Heart left ventricle (tissue), 16 donors: Measurements from ENCODE around the gene UNC13B. TPM values are rescaled to one million over a fixed set of nuclear protein-coding genes. Genes with fewer than 3 reads are reported as not detected.

Source experiments
- ATAC-seq, 4 donors: fragments of 200-7000 bp; cut with Tn5 transposase; one replicate each; pipeline ENCODE4 v1.9.1; 2020 to 2022; ENCODE audit warnings: moderate library complexity in 4 of 4, mild to moderate bottlenecking in 3 of 4, moderate number of reproducible peaks in 1 of 4
- DNase-seq, 5 donors: peaks; one replicate each; pipeline ENCODE4 v3.0.0-alpha.2; 2020
- H3K27ac ChIP-seq, 12 donors: fragments of 200-600 bp; sonication (generic) in 4 of 12; one replicate each; pipeline versions ENCODE4 v1.5.0 to v1.8.0; 2016 to 2022; ENCODE audit warnings: mild to moderate bottlenecking in 2 of 12
- H3K27me3 ChIP-seq, 9 donors: fragments of 200-600 bp; sonication (generic) in 2 of 9; one replicate each; pipeline versions ENCODE4 v1.5.1 to v1.8.0; 2016 to 2022; ENCODE audit warnings: mild to moderate bottlenecking in 3 of 9
- H3K36me3 ChIP-seq, 9 donors: fragments of 200-600 bp; sonication (generic) in 2 of 9; one replicate each; pipeline versions ENCODE4 v1.5.0 to v1.8.0; 2018 to 2022; ENCODE audit warnings: mild to moderate bottlenecking in 2 of 9
- H3K4me1 ChIP-seq, 12 donors: fragments of 200-600 bp; sonication (generic) in 4 of 12; one replicate each; pipeline versions ENCODE4 v1.5.0 to v1.8.0; 2016 to 2022; ENCODE audit warnings: mild to moderate bottlenecking in 3 of 12
- H3K4me3 ChIP-seq, 12 donors: fragments of 200-600 bp; sonication (generic) in 4 of 12; one replicate each; pipeline versions ENCODE4 v1.5.0 to v1.8.0; 2017 to 2022; ENCODE audit warnings: mild to moderate bottlenecking in 9 of 12, moderate library complexity in 4 of 12
- H3K9me3 ChIP-seq, 12 donors: fragments of 200-600 bp; sonication (generic) in 4 of 12; one replicate each; pipeline versions ENCODE4 v1.5.0 to v1.8.0; 2016 to 2022; ENCODE audit warnings: mild to moderate bottlenecking in 1 of 12
- POLR2A ChIP-seq, 2 donors: fragments of 450-650 bp; IDR thresholded peaks; one replicate each; pipeline ENCODE4 v1.6.1; 2017; ENCODE audit warnings: antibody characterized with exemption in 2 of 2, mild to moderate bottlenecking in 2 of 2, moderate library complexity in 2 of 2
- WGBS, 4 donors: extraction: QIAGEN DNeasy Blood & Tissue Kit in 2 of 4; methylation state at CpG; one replicate each; pipeline versions ENCODE4 v1.1.5 to v1.1.7; 2013 to 2018; 5-methylcytosine and 5-hydroxymethylcytosine counted together
- intact Hi-C, 10 donors: fragments of 100-400 bp; cut with DNase I; formaldehyde crosslinking; loops; one replicate each; pipeline versions ENCODE4 v1.11.1 to v1.14.2; 2022
- polyA plus RNA-seq, 2 donors: library from polyadenylated mRNA; stranded (reverse); fragments of 200-250 nt; gene quantifications; one replicate each; pipeline ENCODE4 v1.2.3, GENCODE V29; 2013
- total RNA-seq, 9 donors: library from RNA; depleted of rRNA in 2 of 9; stranded (reverse); fragments of >200 nt in 2 of 9; fragmentation: NEBNext Ultra II Directional in 3 of 9; extraction: Animal tissue kit (Norgen Biotek cat#: 25700) in 3 of 9; gene quantifications; one replicate each; pipeline versions ENCODE4 v1.1.0 to v1.2.4, GENCODE V29; 2016 to 2023
- TF ChIP-seq, protein P1 (sequence below), 12 donors: fragments of 200-600 bp; sonication (generic) in 4 of 12; IDR thresholded peaks; one replicate each; pipeline versions ENCODE4 v1.5.0 to v1.8.0; 2018 to 2022; ENCODE audit warnings: antibody characterized with exemption in 12 of 12, mild to moderate bottlenecking in 5 of 12
- donor health status: ischemic (EF 13 %, LVEDD 7.1; RV severe dilation, severe dysfunction).
- donor health status: healthy with polysubstance abuse.
- donor health status: DM: no; HTN: yes; CAD: no.
- donor health status: DM: no; HTN: no; CAD: no.
- donor health status: ischemic (EF 25% LVEDD 6.9; RV normal size, moderate dysfunction).
- donor health status: ischemic (EF 25% LVEDD 5.7; RV mildly dilated, moderate dysfunction).
- donor health status: healthy.
- donor health status: DM: yes; HTN: yes; CAD: no.
- donor health status: ischemic (EF 35%, LVEDD 5.7; RV mildly dilated, moderate dysfunction).
- donor health status: nonischemic (EF 11% LVEDD 7.7; RV severe dilation, severe dysfunction).
- donor health status: DM: yes; HTN: yes; CAD: no.
- donor health status: PGD.
- donor health status: ischemic (EF 29% LVEDD 5.4; RV normal size, mild dysfunction).
- donor health status: nonischemic (EF 23%, LVEDD 6.1; RV moderate dilation, normal function).

The UNC13B gene
- total and polyA plus RNA-seq, 11 donors, result 8.1 to 30.2 (median 21.2) TPM

DNA sequence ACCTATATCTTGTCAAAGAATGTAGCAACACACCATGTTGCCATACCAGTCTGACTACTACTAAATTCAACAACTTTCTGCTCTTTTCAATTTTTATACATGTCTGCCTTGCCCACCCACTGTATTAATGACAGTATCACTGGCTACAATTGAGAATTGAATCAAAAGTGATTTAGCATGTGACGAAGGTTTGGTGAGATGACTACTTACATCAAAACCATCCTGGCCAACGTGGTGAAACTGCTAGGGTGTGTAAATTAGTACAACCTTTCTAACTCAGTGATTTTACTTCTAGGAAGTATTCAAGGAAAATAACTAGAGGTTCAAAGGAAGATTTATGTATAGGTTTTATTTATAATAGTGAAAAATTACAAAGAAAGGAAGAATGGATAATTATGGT lies 109.8 kb downstream of the UNC13B start:
- Histone ChIP-seq H3K36me3 (no peaks in the 10 kb centered on the region), H3K4me1 (peaks cover 0 to 30% (median 14%) of the 10 kb centered on the region in 12 donors), H3K27me3 (no peaks in the 10 kb centered on the region), H3K9me3 (no peaks in the 10 kb centered on the region), H3K4me3 (no peak overlapping the region), H3K27ac (no peak overlapping the region)
- WGBS, 4 donors, result 42 to 93% (median 58%) methylated on average over 2 of the region's 2 CpGs
- TF ChIP-seq POLR2A (IDR thresholded peaks at IDR 0.05), result no peak
- ATAC-seq (no peak), DNase-seq (no peak)
- intact Hi-C loops, result loop anchor here in 3 of 10 donors (10.0 kb wide), 2 partner anchors 283 to 817 kb away; partner anchors contain the start of genes DNAI1 (in 1 of the 3) and FAM219A (in 1 of the 3)

DNA sequence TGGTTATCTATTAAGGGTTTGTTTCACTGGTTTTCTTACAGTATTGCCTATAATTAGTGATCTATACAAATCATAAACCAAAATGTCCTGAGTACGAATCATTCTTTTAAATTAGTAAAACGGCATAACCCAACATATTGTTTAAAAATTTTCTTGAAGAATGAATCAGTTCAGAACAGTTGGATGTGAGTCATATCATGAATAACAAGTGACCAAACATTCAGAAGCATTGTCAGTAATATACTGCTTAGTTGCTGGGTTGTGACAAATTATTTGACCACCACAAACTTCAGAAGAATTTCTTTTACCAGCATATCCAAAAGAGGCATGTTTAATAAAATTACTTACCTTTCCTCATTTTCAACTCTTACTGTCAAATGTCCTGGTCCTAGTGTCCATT lies 111.2 kb downstream of the UNC13B start:
- 90 to 95% (median 92%) methylated on average over 2 of the region's 2 CpGs for WGBS, 4 donors
- DNase-seq (no peak), ATAC-seq (no peak)
- H3K4me3 ChIP-seq, result no peak overlapping the region
- TF ChIP-seq POLR2A (IDR thresholded peaks at IDR 0.05), result no peak
- TF ChIP-seq, protein P1, sequence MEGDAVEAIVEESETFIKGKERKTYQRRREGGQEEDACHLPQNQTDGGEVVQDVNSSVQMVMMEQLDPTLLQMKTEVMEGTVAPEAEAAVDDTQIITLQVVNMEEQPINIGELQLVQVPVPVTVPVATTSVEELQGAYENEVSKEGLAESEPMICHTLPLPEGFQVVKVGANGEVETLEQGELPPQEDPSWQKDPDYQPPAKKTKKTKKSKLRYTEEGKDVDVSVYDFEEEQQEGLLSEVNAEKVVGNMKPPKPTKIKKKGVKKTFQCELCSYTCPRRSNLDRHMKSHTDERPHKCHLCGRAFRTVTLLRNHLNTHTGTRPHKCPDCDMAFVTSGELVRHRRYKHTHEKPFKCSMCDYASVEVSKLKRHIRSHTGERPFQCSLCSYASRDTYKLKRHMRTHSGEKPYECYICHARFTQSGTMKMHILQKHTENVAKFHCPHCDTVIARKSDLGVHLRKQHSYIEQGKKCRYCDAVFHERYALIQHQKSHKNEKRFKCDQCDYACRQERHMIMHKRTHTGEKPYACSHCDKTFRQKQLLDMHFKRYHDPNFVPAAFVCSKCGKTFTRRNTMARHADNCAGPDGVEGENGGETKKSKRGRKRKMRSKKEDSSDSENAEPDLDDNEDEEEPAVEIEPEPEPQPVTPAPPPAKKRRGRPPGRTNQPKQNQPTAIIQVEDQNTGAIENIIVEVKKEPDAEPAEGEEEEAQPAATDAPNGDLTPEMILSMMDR (IDR thresholded peaks at IDR 0.05), result no peak
- peaks cover 0 to 36% (median 23%) of the 10 kb centered on the region in 12 donors for H3K4me1 ChIP-seq
- no peaks in the 10 kb centered on the region for H3K9me3 ChIP-seq
- H3K27ac ChIP-seq, result no peak overlapping the region
- H3K27me3 ChIP-seq, result no peaks in the 10 kb centered on the region
- intact Hi-C loops, result loop anchor here in 3 of 10 donors (10.0 kb wide), 2 partner anchors 282 to 818 kb away; partner anchors contain the start of genes DNAI1 (in 1 of the 3) and FAM219A (in 1 of the 3)
- H3K36me3 ChIP-seq, result no peaks in the 10 kb centered on the region

DNA sequence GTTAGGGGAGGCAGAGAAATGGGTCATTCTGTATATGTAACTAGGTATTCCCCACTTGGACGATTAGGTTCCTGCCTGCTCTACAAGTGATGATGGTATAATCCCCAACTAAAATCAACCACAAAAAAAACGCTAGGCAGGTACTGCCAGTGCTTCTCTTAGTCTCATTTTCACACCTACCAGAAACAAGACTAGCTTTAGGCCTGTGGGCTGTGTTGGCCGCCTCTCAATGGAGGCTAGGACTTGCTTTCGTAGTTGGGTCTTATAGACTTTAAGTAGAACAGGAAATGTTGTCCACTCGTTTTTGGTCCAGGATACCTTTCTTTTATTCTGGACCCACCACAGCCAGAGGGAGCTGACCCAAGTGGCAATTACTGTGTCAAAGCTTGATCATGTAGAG lies 111.8 kb downstream of the UNC13B start:
- Histone ChIP-seq H3K4me1 (peaks cover 5 to 42% (median 24%) of the 10 kb centered on the region in 12 donors), H3K27ac (no peak overlapping the region), H3K36me3 (no peaks in the 10 kb centered on the region), H3K9me3 (no peaks in the 10 kb centered on the region), H3K4me3 (no peak overlapping the region), H3K27me3 (no peaks in the 10 kb centered on the region)
- ATAC-seq (no peak), DNase-seq (no peak)
- TF ChIP-seq, protein P1 (IDR thresholded peaks at IDR 0.05), result no peak
- TF ChIP-seq POLR2A (IDR thresholded peaks at IDR 0.05), result no peak
- WGBS, 4 donors, result 88 to 93% (median 90%) methylated on average over 5 of the region's 5 CpGs
- intact Hi-C loops, result loop anchor here in 3 of 10 donors (10.0 kb wide), 2 partner anchors 281 to 819 kb away; partner anchors contain the start of genes DNAI1 (in 1 of the 3) and FAM219A (in 1 of the 3)

DNA sequence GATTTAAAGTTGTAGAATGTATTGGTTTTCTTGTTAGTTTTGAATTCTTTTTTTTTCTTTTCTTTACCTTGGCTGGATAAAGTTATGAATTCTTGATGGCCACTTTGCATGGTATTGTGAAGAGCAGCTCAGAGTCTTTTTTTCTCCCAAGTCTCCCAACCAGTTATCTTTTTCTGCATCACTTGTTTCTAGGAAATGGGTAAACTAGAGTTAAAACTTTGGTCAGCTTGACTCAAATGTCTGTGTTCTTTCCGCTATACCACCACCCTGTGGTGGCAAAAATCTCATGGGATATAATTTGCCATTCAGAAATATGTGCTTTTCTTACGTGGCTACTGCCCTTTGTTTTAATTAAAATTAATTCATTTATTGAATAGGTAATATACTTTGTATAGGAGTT lies 113.2 kb downstream of the UNC13B start:
- TF ChIP-seq POLR2A (IDR thresholded peaks at IDR 0.05), result no peak
- TF ChIP-seq, protein P1 (IDR thresholded peaks at IDR 0.05), result no peak
- H3K27me3 ChIP-seq, result no peaks in the 10 kb centered on the region
- WGBS, 4 donors, result 84 to 96% (median 92%) methylated on average over 2 of the region's 2 CpGs
- H3K4me3 ChIP-seq, result no peak overlapping the region
- intact Hi-C loops, result loop anchor here in 3 of 10 donors (10.0 kb wide), 2 partner anchors 280 to 820 kb away; partner anchors contain the start of genes DNAI1 (in 1 of the 3) and FAM219A (in 1 of the 3)
- no peak for DNase-seq
- no peak overlapping the region for H3K27ac ChIP-seq
- H3K36me3 ChIP-seq, result no peaks in the 10 kb centered on the region
- H3K4me1 ChIP-seq, result peaks cover 1 to 32% (median 17%) of the 10 kb centered on the region in 12 donors
- H3K9me3 ChIP-seq, result no peaks in the 10 kb centered on the region
- ATAC-seq, result no peak
